A549 treated with Hydrocortisone at 1 μM for 4 hours (cell line): ENCODE data around the gene DUSP18. TPM values are rescaled to one million over a fixed set of nuclear protein-coding genes. Genes with fewer than 3 reads are reported as not detected.

Source experiments
- total RNA-seq: library from RNA; stranded (reverse); fragments of 200-300 nt; extraction: Qiagen RNA extraction; gene quantifications from 5 replicates; pipeline ENCODE4 v1.2.3, GENCODE V29; 2022

DUSP18 gene
- 3.9 to 5.9 TPM (median 5.5 TPM) in 5 replicates for total RNA-seq

DNA sequence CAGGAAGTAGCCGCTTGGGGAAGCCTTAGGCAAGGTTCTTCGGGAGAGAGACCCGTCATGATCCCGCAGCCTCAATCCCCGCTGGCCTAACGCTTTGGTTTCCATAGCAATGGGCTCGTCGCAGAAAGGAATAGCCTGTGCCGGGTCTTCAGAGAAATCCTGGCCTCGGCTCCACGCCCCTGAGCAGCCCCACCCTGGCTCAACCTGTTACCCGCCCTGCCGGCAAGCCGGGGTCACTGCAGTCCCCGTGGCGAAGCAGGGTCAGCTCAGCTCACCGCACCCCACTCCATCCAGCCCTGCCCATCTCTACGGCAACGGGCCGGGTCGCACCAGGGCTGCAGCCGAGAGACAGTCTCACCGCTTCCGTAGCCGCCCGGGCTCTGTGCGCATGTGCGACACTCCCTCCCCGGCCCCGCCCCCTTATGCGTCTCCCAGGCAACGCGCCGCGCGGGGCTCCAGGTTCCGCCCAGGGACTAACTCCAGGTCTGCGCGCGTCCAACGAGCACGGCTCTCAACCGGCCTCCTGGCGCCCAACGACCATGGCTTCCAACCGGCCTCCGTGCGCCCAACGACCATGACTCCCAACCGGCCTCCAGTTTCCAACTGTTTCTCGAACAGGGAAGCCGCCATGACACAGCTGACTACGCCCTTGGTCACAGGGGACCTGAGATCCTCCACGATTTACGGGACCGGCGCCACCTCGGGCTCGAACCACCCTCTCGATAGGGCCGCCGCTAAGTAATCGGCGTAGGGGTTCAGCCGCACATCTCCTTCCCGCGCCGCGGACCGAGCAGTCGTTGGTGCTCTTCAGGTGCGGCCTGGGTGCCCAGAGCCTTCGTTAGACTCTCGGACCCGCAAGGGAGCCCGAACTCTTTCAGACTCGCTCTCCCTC is at the start of gene DUSP18:
TSS of gene DUSP18 (minus strand) at position 382 of the 892 bp plus-strand sequence. CDS start 3,872 bp downstream, outside the sequence.

DNA sequence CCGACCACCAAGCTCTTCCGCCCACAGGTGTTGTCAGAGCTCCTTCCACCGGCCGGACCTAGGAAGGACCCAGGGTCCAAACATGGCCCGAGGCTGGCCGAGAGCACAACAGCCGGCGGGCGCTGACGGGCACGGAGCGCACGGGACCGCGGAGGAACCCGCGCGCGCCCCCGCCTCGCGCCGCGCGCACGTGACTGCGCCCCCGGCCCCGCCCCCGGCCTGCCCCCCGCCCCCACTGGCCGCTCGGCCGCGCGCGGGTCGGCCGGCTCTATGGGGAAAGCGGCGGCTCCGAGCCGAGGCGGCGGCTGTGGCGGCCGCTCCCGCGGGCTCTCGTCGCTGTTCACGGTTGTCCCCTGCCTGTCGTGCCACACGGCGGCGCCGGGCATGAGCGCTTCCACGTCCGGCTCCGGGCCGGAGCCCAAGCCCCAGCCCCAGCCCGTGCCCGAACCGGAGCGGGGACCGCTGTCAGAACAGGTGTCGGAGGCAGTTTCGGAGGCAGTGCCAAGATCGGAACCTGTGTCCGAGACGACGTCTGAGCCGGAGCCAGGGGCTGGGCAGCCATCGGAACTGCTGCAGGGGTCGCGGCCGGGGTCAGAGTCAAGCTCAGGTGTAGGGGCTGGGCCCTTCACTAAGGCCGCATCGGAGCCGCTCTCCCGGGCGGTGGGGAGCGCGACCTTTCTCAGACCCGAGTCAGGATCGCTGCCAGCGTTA is 27.1 kb upstream of the DUSP18 start, which contains the start of gene OSBP2:
TSS of gene OSBP2 (plus strand) at position 235 of the 711 bp plus-strand sequence. CDS start at position 271, 36 bp downstream.

DNA sequence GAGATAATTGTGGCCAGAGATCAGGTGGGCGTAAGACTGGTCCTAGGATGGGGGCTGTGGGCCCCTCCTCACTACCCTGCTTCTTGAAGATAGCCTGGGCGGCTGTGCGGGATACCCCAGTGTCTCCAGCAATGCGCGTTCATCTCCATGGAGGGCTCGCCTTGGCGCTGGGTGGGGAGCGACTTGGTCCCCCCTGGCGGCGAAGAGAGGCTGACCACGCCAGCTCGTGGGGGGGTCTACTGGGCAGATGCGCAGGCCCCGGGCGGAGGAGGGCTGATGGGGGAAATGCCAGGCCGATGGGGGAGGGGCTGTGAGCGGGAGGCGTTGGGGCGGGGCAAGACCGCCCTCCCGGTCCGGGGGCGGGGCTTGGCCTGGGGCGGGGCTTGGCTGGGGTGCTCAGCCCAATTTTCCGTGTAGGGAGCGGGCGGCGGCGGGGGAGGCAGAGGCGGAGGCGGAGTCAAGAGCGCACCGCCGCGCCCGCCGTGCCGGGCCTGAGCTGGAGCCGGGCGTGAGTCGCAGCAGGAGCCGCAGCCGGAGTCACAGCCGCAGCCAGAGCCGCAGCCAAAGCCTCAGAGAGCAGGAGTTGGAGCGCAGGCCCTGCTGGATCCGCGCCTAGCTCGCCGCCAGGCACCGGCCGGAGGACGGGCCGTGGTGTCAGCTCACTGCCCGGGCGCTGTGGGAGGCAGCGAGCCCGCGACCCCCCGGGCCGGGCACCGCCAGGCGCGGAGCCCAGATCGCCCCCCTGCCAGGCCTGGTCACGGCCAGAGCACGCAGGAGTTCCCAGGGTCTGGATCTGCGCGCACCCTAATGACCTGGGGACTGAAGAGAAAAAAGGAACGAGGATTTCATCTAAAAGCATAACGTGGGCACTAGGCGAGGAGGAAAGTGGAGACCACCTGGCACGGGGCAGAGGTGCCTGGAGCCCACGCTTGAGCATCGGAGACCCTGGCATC is 32.1 kb downstream of the DUSP18 start, which contains the start of gene SLC35E4:
TSS of gene SLC35E4 (plus strand) at position 509 of the 953 bp plus-strand sequence. CDS start 670 bp downstream, outside the sequence.

Other genes with a start within 250 kb of the DUSP18 start
- gene MTFP1, start 242.1 kb downstream of the DUSP18 start, total RNA-seq: 65.8 to 72.6 TPM (median 68.0 TPM) in 5 replicates
- 0.05 TPM in 1 of 5 replicates, not detected in the others for gene SEC14L3, start 195.9 kb downstream of the DUSP18 start, total RNA-seq
- gene SEC14L4, start 162.2 kb downstream of the DUSP18 start, total RNA-seq: 4.4 to 6.6 TPM (median 5.9 TPM) in 5 replicates
- not detected in 5 replicates for gene SEC14L6, start 121.1 kb downstream of the DUSP18 start, total RNA-seq
- gene GAL3ST1, start 93.2 kb downstream of the DUSP18 start, total RNA-seq: 7.8 to 11.6 TPM (median 10.9 TPM) in 5 replicates
- 100 to 126 TPM (median 108 TPM) in 5 replicates for gene PES1, start 76.0 kb downstream of the DUSP18 start, total RNA-seq
- gene TCN2, start 60.7 kb downstream of the DUSP18 start, total RNA-seq: 4.2 to 7.4 TPM (median 5.8 TPM) in 5 replicates
- gene SLC35E4, start 32.1 kb downstream of the DUSP18 start, total RNA-seq: 6.3 to 7.2 TPM (median 6.4 TPM) in 5 replicates
- 8.3 to 11.0 TPM (median 9.8 TPM) in 5 replicates for gene OSBP2, start 27.0 kb upstream of the DUSP18 start, total RNA-seq